K562 (cell line): Measurements from ENCODE around the gene RMND5B. TPM values are rescaled to one million over a fixed set of nuclear protein-coding genes. Genes with fewer than 3 reads are reported as not detected.

Experiments
- ATF7 ChIP-seq: fragments of 450-650 bp; IDR thresholded peaks from 2 replicates; pipeline ENCODE4 v1.7.1; 2014; ENCODE audit warnings: mild to moderate bottlenecking, moderate library complexity
- BDP1 ChIP-seq: IDR thresholded peaks from 3 replicates; pipeline ENCODE4 v1.6.1; 2011; ENCODE audit not compliant: insufficient read length, insufficient read depth
- BRCA1 ChIP-seq, 2 experiments: fragments of 450-650 bp in 1 of 2; sonication (generic) in 1 of 2; formaldehyde crosslinking in 1 of 2; IDR thresholded peaks; 2 replicates each; pipeline versions ENCODE4 v1.5.0 to v1.6.1; 2017 to 2020; ENCODE audit warnings: mild to moderate bottlenecking in 1 of 2, missing genetic modification reagents in 1 of 2
- CHD2 ChIP-seq: IDR thresholded peaks from 2 replicates; pipeline ENCODE4 v1.6.1; 2011; ENCODE audit warnings: low read depth, low read length
- CXXC5 ChIP-seq: fragments of 250-450 bp; sonication (Bioruptor Pico); IDR thresholded peaks from 2 replicates; pipeline ENCODE4 v1.8.0; 2022; ENCODE audit warnings: inconsistent platforms, mild to moderate bottlenecking, moderate library complexity
- E2F3 ChIP-seq: fragments of 250-450 bp; sonication (Bioruptor Pico); IDR thresholded peaks from 2 replicates; pipeline ENCODE4 v1.4.0; 2020; ENCODE audit warnings: mild to moderate bottlenecking
- ETV5 ChIP-seq: sonication (generic); formaldehyde crosslinking; IDR thresholded peaks from 2 replicates; pipeline ENCODE4 v1.4.0; 2020; ENCODE audit warnings: low read depth, mild to moderate bottlenecking, missing genetic modification reagents
- FIP1L1 ChIP-seq: fragments of 200-400 bp; formaldehyde crosslinking; IDR thresholded peaks from 2 replicates; pipeline ENCODE4 v1.6.1; 2018; ENCODE audit warnings: mild to moderate bottlenecking, low read depth, low read length; ENCODE audit not compliant: poor library complexity, severe bottlenecking
- GTF3C2 ChIP-seq: IDR thresholded peaks from 3 replicates; pipeline ENCODE4 v1.6.1; 2011; ENCODE audit warnings: borderline replicate concordance, mild to moderate bottlenecking, moderate library complexity; ENCODE audit not compliant: insufficient read length; ENCODE audit errors: extremely low read depth
- NCOA4 ChIP-seq: fragments of 450-650 bp; IDR thresholded peaks from 2 replicates; pipeline ENCODE4 v1.6.1; 2018; ENCODE audit warnings: mild to moderate bottlenecking; ENCODE audit not compliant: partially characterized antibody
- NR0B1 ChIP-seq: fragments of 450-650 bp; IDR thresholded peaks from one replicate; pipeline ENCODE4 v1.6.1; 2018; ENCODE audit warnings: mild to moderate bottlenecking, moderate library complexity; ENCODE audit not compliant: partially characterized antibody
- NRF1 ChIP-seq, 2 experiments: fragments of 450-650 bp; IDR thresholded peaks in 1 of 2; conservative IDR thresholded peaks in 1 of 2; 2 replicates each; pipeline ENCODE4 v1.6.1; 2014; ENCODE audit warnings: mild to moderate bottlenecking in 2 of 2
- POLR2G ChIP-seq: fragments of 200-400 bp; formaldehyde crosslinking; IDR thresholded peaks from 2 replicates; pipeline ENCODE4 v1.6.1; 2017; ENCODE audit warnings: low read depth, mild to moderate bottlenecking, antibody characterized with exemption, low read length, moderate library complexity
- PTTG1 ChIP-seq: fragments of 450-650 bp; IDR thresholded peaks from 2 replicates; pipeline ENCODE4 v1.6.1; 2016; ENCODE audit warnings: low read depth, mild to moderate bottlenecking, missing genetic modification characterization, missing compliant biosample characterization
- SMARCE1 ChIP-seq: fragments of 450-650 bp; IDR thresholded peaks from 2 replicates; pipeline ENCODE4 v1.7.1; 2016; ENCODE audit warnings: mild to moderate bottlenecking
- THAP7 ChIP-seq: fragments of 250-450 bp; sonication (Bioruptor Pico); IDR thresholded peaks from 2 replicates; pipeline ENCODE4 v1.5.0; 2021
- TRIM25 ChIP-seq: fragments of 450-650 bp; IDR thresholded peaks from 2 replicates; pipeline ENCODE4 v1.7.0; 2016; ENCODE audit warnings: borderline replicate concordance
- U2AF2 ChIP-seq: fragments of 200-400 bp; formaldehyde crosslinking; optimal IDR thresholded peaks from 2 replicates; pipeline ENCODE3; 2017; ENCODE audit warnings: low read depth, mild to moderate bottlenecking, low read length
- ZC3H8 ChIP-seq: fragments of 450-650 bp; IDR thresholded peaks from 2 replicates; pipeline ENCODE4 v1.6.1; 2017
- polyA plus RNA-seq, 8 experiments: library from polyadenylated mRNA; depleted of rRNA in 4 of 8; stranded (reverse) in 5 of 8; unstranded in 3 of 8; fragments of >200 nt; fragmentation: Nextera tagmentation in 2 of 8; fragmentation: Illumina TruSeq in 1 of 8; extraction: Ambion mirVana in 2 of 8; extraction: Trizol in 1 of 8; gene quantifications; 2 replicates each; pipeline versions ENCODE4 v1.2.1 to v1.2.3, GENCODE V29; 2011 to 2014; ENCODE audit warnings: inconsistent platforms in 1 of 8, missing spikeins in 1 of 8
- total RNA-seq, 7 experiments: library from RNA; depleted of rRNA in 6 of 7; stranded (reverse); fragments of >200 nt in 6 of 7; fragmentation: Illumina TruSeq in 2 of 7; extraction: Trizol in 2 of 7; gene quantifications; 2 replicates each; pipeline versions ENCODE4 v1.2.1 to v1.2.3, GENCODE V29; 2011 to 2021; ENCODE audit warnings: low replicate concordance in 1 of 7

RMND5B gene
- total and polyA plus RNA-seq, 9 of the 15 experiments (the other 6 are each of a cell fraction or from before 2014, with no cell fraction given), result 2.6 to 57.0 (median 28.3) TPM

GRCh38 chr5:178130576-178131445 is at the start of gene RMND5B (continued):
- no peak for TF ChIP-seq NCOA4
- peak; percentile 99 for TF ChIP-seq ATF7
- TF ChIP-seq CHD2, result no peak
- no peak for TF ChIP-seq SMARCE1
- TF ChIP-seq FIP1L1, result peak; percentile 88
- TF ChIP-seq PTTG1 (tag), result no peak
- TF ChIP-seq ZC3H8, result 0 out of 2 replicates have a peak, but pooled peaks have one; percentile 29
- TF ChIP-seq BRCA1 (IDR thresholded peaks at IDR 0.05), result no peak
- TF ChIP-seq BRCA1 (CRISPR knock-in tag; IDR thresholded peaks at IDR 0.05), result no peak
- peak; percentile 83 to 86 for TF ChIP-seq NRF1 (conservative IDR thresholded peaks at IDR 0.05 in 1 of 2, IDR thresholded peaks at IDR 0.05 in 1 of 2)
- peak; percentile 80 for TF ChIP-seq E2F3 (CRISPR knock-in tag)
- TF ChIP-seq GTF3C2, result no peak
- TF ChIP-seq THAP7 (CRISPR knock-in tag), result peak; percentile 61
- no peak for TF ChIP-seq U2AF2
- peak; percentile 98 for TF ChIP-seq CXXC5 (CRISPR knock-in tag)
- TF ChIP-seq NR0B1, result no peak
- TF ChIP-seq TRIM25, result no peak
- TF ChIP-seq BDP1, result no peak
- peak; percentile 53; the same call in 1 of the 2 replicates for TF ChIP-seq ETV5 (CRISPR knock-in tag)
- peak; percentile 92 for TF ChIP-seq POLR2G
